Activated CD8-positive, alpha-beta T cell treated with anti-CD3 and anti-CD28 coated beads for 36 hours (primary cell): ENCODE results near the gene SBF2. TPM values are rescaled to one million over a fixed set of nuclear protein-coding genes. Genes with fewer than 3 reads are reported as not detected.

Source experiments
- ATAC-seq: fragments of 200-7000 bp; cut with Tn5 transposase; one replicate; pipeline ENCODE4 v1.10.0; 2021; ENCODE audit warnings: mild to moderate bottlenecking, moderate library complexity
- CTCF ChIA-PET: fragments of 350-600 bp; sonication (Branson Sonifier 250); formaldehyde crosslinking; loops from one replicate; lab custom pipeline; 2021; ENCODE audit warnings: antibody characterized with exemption; lab: Charles Lee
- POLR2A ChIA-PET: fragments of 350-600 bp; sonication (Branson Sonifier 250); formaldehyde crosslinking; loops from one replicate; lab custom pipeline; 2021; ENCODE audit warnings: antibody characterized with exemption; lab: Charles Lee
- DNase-seq: peaks from one replicate; pipeline ENCODE4 v3.0.0-alpha.2; 2020
- H3K27ac Mint-ChIP-seq: one replicate; pipeline ENCODE4 v1.8.0; 2021; ENCODE audit warnings: mild to moderate bottlenecking, mixed read lengths
- H3K27me3 Mint-ChIP-seq: one replicate; pipeline ENCODE4 v1.8.0; 2021; ENCODE audit warnings: mixed read lengths
- H3K36me3 Mint-ChIP-seq: one replicate; pipeline ENCODE4 v1.8.0; 2021; ENCODE audit warnings: low read depth, mixed read lengths
- H3K4me1 Mint-ChIP-seq: one replicate; pipeline ENCODE4 v1.8.0; 2021; ENCODE audit warnings: low read depth, mixed read lengths
- H3K4me3 Mint-ChIP-seq: one replicate; pipeline ENCODE4 v1.8.0; 2021; ENCODE audit warnings: mild to moderate bottlenecking, moderate library complexity, mixed read lengths
- H3K9me3 Mint-ChIP-seq: one replicate; pipeline ENCODE4 v1.8.0; 2021; ENCODE audit warnings: mixed read lengths
- intact Hi-C: fragments of 100-400 bp; cut with micrococcal nuclease; formaldehyde crosslinking; loops from one replicate; pipeline ENCODE4 v1.10.0; 2022
- total RNA-seq, 2 experiments: library from RNA; stranded (reverse); gene quantifications; one replicate each; pipeline ENCODE4 v1.2.3, GENCODE V29; 2021
- TF ChIP-seq, protein P1 (sequence below): fragments of 200-600 bp; IDR thresholded peaks from one replicate; pipeline ENCODE4 v1.8.0; 2022; ENCODE audit warnings: antibody characterized with exemption, mild to moderate bottlenecking

SBF2 gene
- total RNA-seq, 2 experiments from 2014 or later, result 10.0 to 11.0 TPM

DNA sequence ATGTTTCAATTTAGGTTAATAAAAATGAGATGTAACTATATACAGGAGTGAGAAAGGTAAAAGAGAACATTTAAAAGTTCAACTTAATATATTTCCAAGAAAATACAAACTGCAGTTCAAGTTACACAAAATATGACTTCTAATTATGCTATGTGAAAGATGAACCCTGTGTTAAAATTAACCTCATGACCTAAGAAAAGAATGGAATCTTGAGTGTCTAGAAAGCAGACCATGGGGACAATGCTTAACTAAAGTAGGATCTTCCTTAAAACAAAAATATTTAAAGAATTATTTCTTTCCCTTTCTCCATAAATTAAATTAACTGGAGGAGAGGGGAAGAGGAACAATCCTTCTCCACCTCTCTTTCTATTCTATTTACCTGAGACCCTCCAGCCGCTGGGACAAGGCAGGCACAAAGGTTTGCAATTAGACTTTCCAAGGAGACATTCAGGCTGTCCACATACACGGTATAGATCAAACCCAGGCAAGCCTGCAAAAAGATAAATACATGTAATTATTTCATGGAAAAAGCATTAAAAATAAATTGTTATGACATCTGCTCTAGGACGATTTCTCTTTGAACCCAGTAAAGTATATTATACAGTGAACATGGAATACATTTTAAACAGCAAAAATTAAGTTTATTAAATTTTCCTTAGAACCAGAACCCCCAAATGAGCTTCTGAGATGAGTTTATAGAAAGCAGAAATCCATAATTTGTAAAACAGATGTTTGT, 264.5 kb downstream of the SBF2 start:
- H3K27me3 Mint-ChIP-seq, result no peaks in the 10 kb centered on the region
- H3K4me3 Mint-ChIP-seq, result no peak overlapping the region
- no peak overlapping the region for H3K27ac Mint-ChIP-seq
- intact Hi-C loops, result no loop called here
- ATAC-seq (no peak), DNase-seq (no peak)
- CTCF ChIA-PET, result no interaction called here
- peaks cover 5% of the 10 kb centered on the region for H3K36me3 Mint-ChIP-seq
- TF ChIP-seq, protein P1, sequence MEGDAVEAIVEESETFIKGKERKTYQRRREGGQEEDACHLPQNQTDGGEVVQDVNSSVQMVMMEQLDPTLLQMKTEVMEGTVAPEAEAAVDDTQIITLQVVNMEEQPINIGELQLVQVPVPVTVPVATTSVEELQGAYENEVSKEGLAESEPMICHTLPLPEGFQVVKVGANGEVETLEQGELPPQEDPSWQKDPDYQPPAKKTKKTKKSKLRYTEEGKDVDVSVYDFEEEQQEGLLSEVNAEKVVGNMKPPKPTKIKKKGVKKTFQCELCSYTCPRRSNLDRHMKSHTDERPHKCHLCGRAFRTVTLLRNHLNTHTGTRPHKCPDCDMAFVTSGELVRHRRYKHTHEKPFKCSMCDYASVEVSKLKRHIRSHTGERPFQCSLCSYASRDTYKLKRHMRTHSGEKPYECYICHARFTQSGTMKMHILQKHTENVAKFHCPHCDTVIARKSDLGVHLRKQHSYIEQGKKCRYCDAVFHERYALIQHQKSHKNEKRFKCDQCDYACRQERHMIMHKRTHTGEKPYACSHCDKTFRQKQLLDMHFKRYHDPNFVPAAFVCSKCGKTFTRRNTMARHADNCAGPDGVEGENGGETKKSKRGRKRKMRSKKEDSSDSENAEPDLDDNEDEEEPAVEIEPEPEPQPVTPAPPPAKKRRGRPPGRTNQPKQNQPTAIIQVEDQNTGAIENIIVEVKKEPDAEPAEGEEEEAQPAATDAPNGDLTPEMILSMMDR, result no peak
- POLR2A ChIA-PET, result no interaction called here
- H3K9me3 Mint-ChIP-seq, result no peaks in the 10 kb centered on the region
- no peaks in the 10 kb centered on the region for H3K4me1 Mint-ChIP-seq

DNA sequence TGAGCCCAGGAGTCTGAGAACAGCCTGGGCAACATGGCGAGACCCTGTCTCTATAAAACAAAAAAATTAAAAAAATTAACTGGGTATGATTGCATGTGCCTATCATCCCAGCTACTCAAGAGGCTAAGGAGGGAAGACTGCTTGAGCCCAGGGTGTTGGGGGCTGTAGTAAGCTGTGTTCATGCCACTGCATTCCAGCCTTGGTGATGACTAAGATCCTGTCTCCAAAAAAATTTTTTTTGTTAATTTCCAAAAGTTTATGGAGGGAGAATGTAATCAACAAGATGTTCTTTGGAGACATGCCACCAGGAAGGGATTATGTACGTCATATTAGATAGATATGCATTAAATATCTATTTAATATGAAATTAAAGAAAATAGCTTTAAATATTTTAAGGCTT, 267.5 kb downstream of the SBF2 start:
- Mint-ChIP-seq H3K4me1 (peaks cover 2% of the 10 kb centered on the region), H3K27me3 (no peaks in the 10 kb centered on the region), H3K9me3 (no peaks in the 10 kb centered on the region), H3K36me3 (peaks cover 5% of the 10 kb centered on the region), H3K27ac (no peak overlapping the region), H3K4me3 (no peak overlapping the region)
- intact Hi-C loops, result no loop called here
- TF ChIP-seq, protein P1, result no peak
- no peak for DNase-seq
- CTCF ChIA-PET, result no interaction called here
- no peak for ATAC-seq
- POLR2A ChIA-PET, result no interaction called here

DNA sequence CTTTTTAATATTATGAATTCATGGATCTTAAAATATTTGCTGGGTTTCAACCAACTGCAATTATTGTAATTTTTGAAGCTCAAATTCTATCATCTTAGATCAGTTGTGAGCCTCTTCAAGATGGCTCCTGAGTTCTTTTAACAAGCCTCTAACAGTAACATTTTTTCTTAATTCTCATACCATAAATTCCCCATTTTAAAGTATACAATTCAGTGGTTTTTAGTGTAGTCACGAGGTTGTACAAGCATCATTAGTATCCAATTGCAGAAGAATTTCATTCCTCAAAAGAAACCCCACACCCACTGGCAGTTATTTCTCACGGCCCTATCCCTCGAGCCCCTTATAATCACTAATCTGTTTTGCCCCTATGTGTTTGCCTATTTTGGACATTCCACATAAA, 270.8 kb downstream of the SBF2 start:
- H3K4me1 Mint-ChIP-seq, result peaks cover 12% of the 10 kb centered on the region
- ATAC-seq, result no peak
- H3K27me3 Mint-ChIP-seq, result no peaks in the 10 kb centered on the region
- intact Hi-C loops, result no loop called here
- TF ChIP-seq, protein P1, result no peak
- no peak overlapping the region for H3K4me3 Mint-ChIP-seq
- ChIA-PET CTCF (no interaction called here), POLR2A (no interaction called here)
- H3K27ac Mint-ChIP-seq, result no peak overlapping the region
- peaks cover 3% of the 10 kb centered on the region for H3K36me3 Mint-ChIP-seq
- no peak for DNase-seq
- no peaks in the 10 kb centered on the region for H3K9me3 Mint-ChIP-seq

DNA sequence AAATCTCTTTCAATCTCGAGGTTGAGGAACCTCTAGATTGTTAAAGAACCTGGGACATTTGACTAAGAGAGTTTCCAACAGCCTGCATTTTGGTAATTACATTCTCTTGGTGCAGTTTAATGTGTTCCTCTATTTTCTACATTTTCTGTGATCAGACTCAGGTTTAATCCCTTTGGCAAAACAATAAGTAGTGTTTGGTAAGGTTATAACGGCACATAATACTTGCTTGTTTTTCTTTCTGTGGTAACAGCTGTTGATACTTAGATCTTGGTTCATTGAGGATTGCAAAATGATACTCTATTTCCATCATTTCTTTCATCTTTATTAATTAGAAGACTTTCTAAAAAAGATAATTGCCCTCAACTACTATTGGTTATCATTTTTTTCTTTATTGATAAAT, 271.3 kb downstream of the SBF2 start:
- H3K36me3 Mint-ChIP-seq, result peaks cover 3% of the 10 kb centered on the region
- intact Hi-C loops, result no loop called here
- no peak overlapping the region for H3K27ac Mint-ChIP-seq
- no peak for ATAC-seq
- TF ChIP-seq, protein P1, result no peak
- H3K4me1 Mint-ChIP-seq, result peaks cover 12% of the 10 kb centered on the region
- CTCF ChIA-PET, result no interaction called here
- H3K4me3 Mint-ChIP-seq, result no peak overlapping the region
- H3K27me3 Mint-ChIP-seq, result no peaks in the 10 kb centered on the region
- POLR2A ChIA-PET, result no interaction called here
- H3K9me3 Mint-ChIP-seq, result no peaks in the 10 kb centered on the region
- DNase-seq, result no peak

DNA sequence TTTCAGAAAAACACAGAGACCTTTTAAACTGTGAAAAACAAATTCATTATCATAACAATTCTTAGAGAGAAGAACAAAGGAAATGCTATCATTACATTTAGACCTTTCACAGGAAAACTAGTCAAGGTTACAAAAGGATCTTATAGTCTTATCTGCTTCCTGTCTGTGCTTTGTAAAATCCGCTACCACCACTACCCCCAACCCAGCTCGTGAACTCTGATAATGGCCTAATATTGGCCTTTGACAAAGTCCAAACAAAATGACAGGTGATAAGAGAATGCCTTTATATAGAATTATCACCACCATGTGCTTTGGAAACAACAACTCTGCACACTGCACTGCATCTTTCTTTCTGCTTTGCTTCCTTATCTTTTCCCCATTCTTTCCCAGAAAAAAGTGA, 272.5 kb downstream of the SBF2 start:
- intact Hi-C loops, result no loop called here
- DNase-seq, result no peak
- H3K4me3 Mint-ChIP-seq, result no peak overlapping the region
- H3K4me1 Mint-ChIP-seq, result peaks cover 12% of the 10 kb centered on the region
- ChIA-PET CTCF (no interaction called here), POLR2A (no interaction called here)
- H3K27ac Mint-ChIP-seq, result no peak overlapping the region
- no peak for ATAC-seq
- no peaks in the 10 kb centered on the region for H3K36me3 Mint-ChIP-seq
- no peaks in the 10 kb centered on the region for H3K9me3 Mint-ChIP-seq
- H3K27me3 Mint-ChIP-seq, result no peaks in the 10 kb centered on the region
- TF ChIP-seq, protein P1, result no peak
